ENCODE measurements around the gene DNAH3.
"Not testable (repeated sequence)": the region's sequence is repeated elsewhere in the genome, so short reads cannot be mapped to it uniquely, and the experiment has no call there.

DNAH3 gene

DNA sequence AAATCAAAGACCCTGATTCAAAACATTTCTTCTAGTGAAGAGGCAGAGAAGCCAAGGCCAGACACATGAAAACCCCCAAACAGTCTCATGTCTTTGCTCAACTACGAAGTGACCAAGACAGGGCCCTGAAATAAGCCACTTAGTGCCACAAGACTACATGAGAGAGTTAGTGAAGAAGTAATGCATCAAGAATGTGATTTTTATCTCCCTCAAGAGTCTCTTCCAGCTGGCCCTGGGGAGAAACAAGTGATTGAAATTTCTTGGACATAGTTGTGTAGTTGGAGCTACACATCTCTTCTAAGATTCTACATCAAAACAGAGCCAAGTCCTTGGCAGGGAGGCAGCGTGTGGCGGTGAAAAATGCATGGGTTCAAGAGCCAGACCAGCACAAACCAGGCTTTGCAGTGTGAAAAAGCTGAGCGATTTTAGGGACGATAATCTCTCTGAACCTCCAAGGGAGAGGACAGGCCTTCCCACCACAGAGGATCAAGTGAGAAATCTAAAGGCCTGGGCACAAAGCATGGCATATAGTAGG is 219.5 kb downstream of the DNAH3 start:
- Histone ChIP-seq H3K4me3 (ENCODE audit: low read depth, low read length) (no peak overlapping the region), H3K36me3 (replicated peaks) (no peaks in the 10 kb centered on the region), H3K27ac (no peak overlapping the region), H3K27me3 (replicated peaks) (no peaks in the 10 kb centered on the region)
- TF ChIP-seq, protein P1, sequence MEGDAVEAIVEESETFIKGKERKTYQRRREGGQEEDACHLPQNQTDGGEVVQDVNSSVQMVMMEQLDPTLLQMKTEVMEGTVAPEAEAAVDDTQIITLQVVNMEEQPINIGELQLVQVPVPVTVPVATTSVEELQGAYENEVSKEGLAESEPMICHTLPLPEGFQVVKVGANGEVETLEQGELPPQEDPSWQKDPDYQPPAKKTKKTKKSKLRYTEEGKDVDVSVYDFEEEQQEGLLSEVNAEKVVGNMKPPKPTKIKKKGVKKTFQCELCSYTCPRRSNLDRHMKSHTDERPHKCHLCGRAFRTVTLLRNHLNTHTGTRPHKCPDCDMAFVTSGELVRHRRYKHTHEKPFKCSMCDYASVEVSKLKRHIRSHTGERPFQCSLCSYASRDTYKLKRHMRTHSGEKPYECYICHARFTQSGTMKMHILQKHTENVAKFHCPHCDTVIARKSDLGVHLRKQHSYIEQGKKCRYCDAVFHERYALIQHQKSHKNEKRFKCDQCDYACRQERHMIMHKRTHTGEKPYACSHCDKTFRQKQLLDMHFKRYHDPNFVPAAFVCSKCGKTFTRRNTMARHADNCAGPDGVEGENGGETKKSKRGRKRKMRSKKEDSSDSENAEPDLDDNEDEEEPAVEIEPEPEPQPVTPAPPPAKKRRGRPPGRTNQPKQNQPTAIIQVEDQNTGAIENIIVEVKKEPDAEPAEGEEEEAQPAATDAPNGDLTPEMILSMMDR (IDR thresholded peaks at IDR 0.05; ENCODE audit: low read depth, low read length, missing control alignments) = no peak
- in situ Hi-C loops (cut with HindIII; ENCODE audit: low pct_ligation_motif_present, low sequenced_read_pairs) = no loop called here
- DNase-seq = no peak

DNA sequence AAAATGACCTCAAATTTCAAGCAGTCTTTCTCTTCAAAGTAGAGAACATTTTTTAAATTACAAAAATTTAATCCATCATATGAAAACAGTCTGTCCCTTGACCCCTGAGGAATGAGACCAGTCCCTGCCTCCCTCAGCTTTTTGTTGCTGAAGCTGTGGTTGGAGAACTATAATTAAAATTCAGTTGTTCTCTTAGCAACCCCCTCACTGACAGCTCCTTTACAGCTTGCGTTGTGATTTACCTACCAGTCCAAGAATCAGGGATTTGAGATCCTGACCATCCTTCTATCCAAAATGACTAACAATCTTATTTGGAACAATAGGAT is 220.3 kb downstream of the DNAH3 start:
- TF ChIP-seq, protein P1 (IDR thresholded peaks at IDR 0.05; ENCODE audit: low read depth, low read length, missing control alignments) = no peak
- no peak for DNase-seq
- Histone ChIP-seq H3K27ac (no peak overlapping the region), H3K4me3 (ENCODE audit: low read depth, low read length) (no peak overlapping the region), H3K36me3 (replicated peaks) (no peaks in the 10 kb centered on the region), H3K27me3 (replicated peaks) (no peaks in the 10 kb centered on the region)
- in situ Hi-C loops (cut with HindIII; ENCODE audit: low pct_ligation_motif_present, low sequenced_read_pairs) = no loop called here

DNA sequence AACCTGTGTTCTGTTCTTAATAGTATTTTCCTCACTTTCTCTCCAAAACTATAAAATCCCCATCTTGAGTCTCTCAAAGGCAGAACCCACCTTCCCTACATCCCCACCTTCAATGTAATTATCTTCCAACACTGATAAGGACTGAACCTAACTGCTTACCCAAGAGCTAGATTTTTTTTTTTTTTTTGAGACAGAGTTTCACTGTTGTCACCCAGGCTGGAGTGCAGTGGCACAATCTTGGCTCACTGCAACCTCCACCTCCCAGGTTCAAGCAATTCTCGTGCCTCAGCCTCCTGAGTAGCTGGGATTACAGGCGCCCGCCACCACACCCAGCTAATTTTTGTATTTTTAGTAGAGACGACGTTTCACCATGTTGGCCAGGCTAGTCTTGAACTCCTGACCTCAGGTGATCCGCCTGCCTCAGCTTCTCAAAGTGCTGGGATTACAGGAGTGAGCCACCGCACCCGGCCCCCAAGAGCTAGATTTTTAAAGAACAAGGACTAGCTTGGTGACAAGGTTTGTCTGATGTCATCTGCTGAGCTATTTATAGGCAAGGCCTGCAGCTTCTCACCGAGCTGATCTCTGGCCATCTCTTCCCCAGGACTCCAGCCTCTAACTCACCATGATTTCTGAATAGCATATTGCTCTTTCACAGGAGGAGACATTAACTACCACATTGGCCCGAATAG is 220.8 kb downstream of the DNAH3 start:
- H3K4me3 ChIP-seq (ENCODE audit: low read depth, low read length); H3K27ac ChIP-seq; DNase-seq; in situ Hi-C loops (cut with HindIII; ENCODE audit: low pct_ligation_motif_present, low sequenced_read_pairs); H3K27me3 ChIP-seq (replicated peaks); H3K36me3 ChIP-seq (replicated peaks): not testable (repeated sequence)

DNA sequence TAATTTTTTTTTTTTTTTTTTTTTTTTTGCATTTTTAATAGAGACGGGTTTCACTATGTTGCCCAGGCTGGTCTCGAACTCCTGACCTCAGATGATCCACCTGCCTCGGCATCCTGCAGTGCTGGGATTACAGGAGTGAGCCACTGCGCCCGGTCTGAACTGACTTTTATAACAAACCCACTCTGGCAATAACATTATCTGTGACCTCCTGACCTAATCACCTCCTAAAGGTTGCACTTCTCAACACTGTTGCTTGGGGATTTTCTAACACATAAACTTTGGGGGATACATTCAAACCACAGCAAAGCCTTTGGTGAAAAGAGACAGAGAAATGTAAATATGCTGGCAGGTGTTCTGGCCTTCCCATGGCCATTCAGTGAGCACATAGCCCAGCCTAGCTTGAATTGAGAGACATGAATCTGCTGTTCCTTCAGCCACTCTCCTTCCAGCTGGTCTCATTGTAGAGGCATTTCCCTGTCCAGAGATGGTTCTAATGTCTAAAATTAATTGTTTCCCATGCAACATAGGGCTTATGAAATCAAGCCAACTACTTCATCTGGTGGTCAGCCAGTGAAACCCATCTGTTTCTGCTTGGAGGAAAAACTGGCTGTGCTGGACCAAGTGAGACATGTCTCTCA is 221.8 kb downstream of the DNAH3 start:
- Histone ChIP-seq H3K36me3 (replicated peaks) (no peaks in the 10 kb centered on the region), H3K27me3 (replicated peaks) (no peaks in the 10 kb centered on the region), H3K27ac (no peak overlapping the region), H3K4me3 (ENCODE audit: low read depth, low read length) (no peak overlapping the region)
- in situ Hi-C loops (cut with HindIII; ENCODE audit: low pct_ligation_motif_present, low sequenced_read_pairs) = no loop called here
- TF ChIP-seq, protein P1 (IDR thresholded peaks at IDR 0.05; ENCODE audit: low read depth, low read length, missing control alignments) = no peak
- DNase-seq = no peak

DNA sequence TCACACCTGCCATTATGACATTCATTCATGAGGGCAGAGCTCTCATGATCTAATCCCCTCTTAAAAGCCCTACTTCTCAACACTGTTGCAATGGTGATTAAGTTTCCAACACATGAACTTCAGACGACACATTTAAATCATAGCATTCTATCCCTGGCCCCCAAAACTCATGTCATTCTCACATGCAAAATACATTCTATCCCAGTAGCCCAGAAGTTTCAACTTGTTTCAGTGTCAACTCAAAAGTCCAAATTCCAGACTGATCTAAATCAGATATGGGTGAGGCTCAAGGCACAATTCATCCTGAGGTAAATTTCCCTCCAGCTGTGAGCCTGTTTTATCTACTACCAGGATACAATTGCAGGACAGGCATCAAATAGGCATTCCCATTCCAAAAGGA is 224.9 kb downstream of the DNAH3 start:
- DNase-seq = no peak
- no peak overlapping the region for H3K4me3 ChIP-seq (ENCODE audit: low read depth, low read length)
- in situ Hi-C loops (cut with HindIII; ENCODE audit: low pct_ligation_motif_present, low sequenced_read_pairs) = no loop called here
- no peak overlapping the region for H3K27ac ChIP-seq
- H3K36me3 ChIP-seq (replicated peaks) = no peaks in the 10 kb centered on the region
- H3K27me3 ChIP-seq (replicated peaks) = no peaks in the 10 kb centered on the region
- TF ChIP-seq, protein P1 (IDR thresholded peaks at IDR 0.05; ENCODE audit: low read depth, low read length, missing control alignments) = no peak

DNA sequence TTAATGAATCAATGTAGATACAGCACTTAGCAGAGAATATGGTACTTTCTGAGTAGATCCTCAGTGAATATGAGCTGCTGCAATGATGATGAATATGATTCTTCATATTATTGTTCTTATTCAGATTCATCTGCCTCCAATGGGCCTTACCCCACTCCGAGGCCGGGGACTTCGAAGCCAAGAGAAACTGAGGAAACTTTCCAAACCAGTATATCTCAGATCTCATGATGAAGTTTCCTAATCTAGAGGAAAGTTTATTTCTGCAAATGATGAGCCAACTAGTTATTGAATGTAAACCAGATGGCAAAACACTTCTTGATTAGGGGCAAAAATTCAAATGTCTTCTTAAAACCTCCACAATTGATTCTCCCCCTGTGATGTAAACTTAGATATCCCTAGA is 226.8 kb downstream of the DNAH3 start:
- in situ Hi-C loops (cut with HindIII; ENCODE audit: low pct_ligation_motif_present, low sequenced_read_pairs) = no loop called here
- Histone ChIP-seq H3K27me3 (replicated peaks) (no peaks in the 10 kb centered on the region), H3K4me3 (ENCODE audit: low read depth, low read length) (no peak overlapping the region), H3K27ac (no peak overlapping the region), H3K36me3 (replicated peaks) (no peaks in the 10 kb centered on the region)
- DNase-seq = no peak
- TF ChIP-seq, protein P1 (IDR thresholded peaks at IDR 0.05; ENCODE audit: low read depth, low read length, missing control alignments) = no peak

Measured in brain microvascular endothelial cell (primary cell).